HL-60 (cell line): ENCODE results near the gene AKAP1.

Experiments used
- CTCF ChIP-seq: IDR thresholded peaks from one replicate; pipeline ENCODE4 v1.5.1; 2011; ENCODE audit warnings: low read length, control low read depth, inconsistent platforms; ENCODE audit not compliant: insufficient read depth
- POLR2AphosphoS5 ChIP-seq: IDR thresholded peaks from 2 replicates; pipeline ENCODE4 v1.6.1; 2012; ENCODE audit warnings: low read depth
- SPI1 ChIP-seq: IDR thresholded peaks from 2 replicates; pipeline ENCODE4 v1.6.1; 2012; ENCODE audit warnings: low read depth, mild to moderate bottlenecking, borderline replicate concordance

GRCh38 chr17:57138030-57138911 lies 53.2 kb downstream of the AKAP1 start:
- TF ChIP-seq CTCF = no peak
- no peak for TF ChIP-seq POLR2AphosphoS5
- no peak for TF ChIP-seq SPI1
